Suprapubic skin (tissue), 4 donors: ENCODE data around the gene TM9SF2. TPM values are rescaled to one million over a fixed set of nuclear protein-coding genes. Genes with fewer than 3 reads are reported as not detected.

Source experiments
- DNase-seq, 2 donors: peaks; one replicate each; pipeline ENCODE4 v3.0.0-alpha.2; 2019; ENCODE audit warnings: low spot score in 2 of 2
- H3K27ac ChIP-seq: fragments of 200-600 bp; sonication (generic); one replicate; pipeline ENCODE4 v1.5.1; 2019
- H3K27me3 ChIP-seq: fragments of 200-600 bp; sonication (generic); one replicate; pipeline ENCODE4 v1.5.1; 2019
- H3K36me3 ChIP-seq: fragments of 200-600 bp; sonication (generic); one replicate; pipeline ENCODE4 v1.5.1; 2019
- H3K4me1 ChIP-seq: fragments of 200-600 bp; sonication (generic); one replicate; pipeline ENCODE4 v1.5.1; 2019
- H3K4me3 ChIP-seq: fragments of 200-600 bp; sonication (generic); one replicate; pipeline ENCODE4 v1.5.1; 2019; ENCODE audit warnings: mild to moderate bottlenecking
- H3K9me3 ChIP-seq: fragments of 200-600 bp; sonication (generic); one replicate; pipeline ENCODE4 v1.5.1; 2019
- EP300 ChIP-seq: sonication (generic); formaldehyde crosslinking; IDR thresholded peaks from one replicate; pipeline ENCODE4 v1.6.1; 2017; ENCODE audit warnings: antibody characterized with exemption
- POLR2A ChIP-seq, 2 donors: fragments of 450-650 bp; IDR thresholded peaks; one replicate each; pipeline ENCODE4 v1.6.1; 2017; ENCODE audit warnings: antibody characterized with exemption in 2 of 2, mild to moderate bottlenecking in 2 of 2, moderate library complexity in 2 of 2
- POLR2AphosphoS5 ChIP-seq, 3 donors: sonication (generic); formaldehyde crosslinking; IDR thresholded peaks; one replicate each; pipeline ENCODE4 v1.6.1; 2017; ENCODE audit warnings: antibody characterized with exemption in 3 of 3
- WGBS: methylation state at CpG from one replicate; pipeline ENCODE4 v1.1.5; 2018; 5-methylcytosine and 5-hydroxymethylcytosine counted together
- total RNA-seq, 4 donors: library from RNA; depleted of rRNA; stranded (reverse); fragments of >200 nt; gene quantifications; one replicate each; pipeline ENCODE4 v1.1.0, GENCODE V29; 2016
- TF ChIP-seq, protein P1 (sequence below), 2 donors: fragments of 200-600 bp in 1 of 2; fragments of 450-650 bp in 1 of 2; sonication (generic) in 1 of 2; IDR thresholded peaks; one replicate each; pipeline ENCODE4 v1.5.1; 2016 to 2019; ENCODE audit warnings: antibody characterized with exemption in 2 of 2, mild to moderate bottlenecking in 1 of 2, moderate library complexity in 1 of 2

The TM9SF2 gene
- total RNA-seq, 4 donors from 2014 or later, result 64.2 to 108 (median 91.4) TPM

DNA sequence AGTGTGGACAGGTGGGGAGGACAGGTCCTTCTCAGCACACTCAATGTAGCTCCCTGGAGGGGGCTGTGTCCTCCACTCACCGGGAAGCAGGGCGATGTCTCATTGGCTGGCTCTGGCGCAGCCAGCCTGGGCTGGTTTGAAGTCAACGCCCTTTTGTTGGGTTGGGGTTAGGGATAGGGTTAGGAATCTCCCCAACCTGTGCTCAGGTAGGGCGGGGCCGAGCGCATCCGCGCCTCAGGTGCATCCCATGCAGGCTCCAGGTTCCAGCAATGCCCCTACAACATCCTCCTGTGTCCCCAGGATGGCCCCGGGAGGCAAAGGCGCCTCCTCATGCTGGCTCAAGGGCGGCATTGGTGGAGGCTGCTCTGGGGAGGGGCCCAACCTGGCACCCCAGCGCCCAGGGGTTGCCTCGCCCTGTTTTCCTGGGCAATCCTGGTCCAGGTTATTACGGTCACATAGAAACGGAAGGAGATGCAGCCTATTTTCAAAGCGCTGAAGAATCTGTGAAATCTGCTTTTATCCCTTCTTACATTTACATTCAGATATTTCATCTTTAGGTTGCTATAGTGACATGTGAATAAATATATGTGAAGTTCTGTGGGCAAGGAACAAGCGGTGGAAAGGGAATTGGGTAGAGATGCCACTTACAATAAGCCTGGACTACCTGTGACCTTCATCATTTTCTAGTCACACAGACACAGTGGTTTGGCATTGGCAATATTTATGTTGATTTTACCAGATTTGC lies 74.3 kb downstream of the TM9SF2 start:
- no peak overlapping the region for H3K27ac ChIP-seq
- no peaks in the 10 kb centered on the region for H3K4me1 ChIP-seq
- no peak for DNase-seq
- H3K27me3 ChIP-seq, result peaks cover 3% of the 10 kb centered on the region
- 68% methylated on average over 17 of the region's 18 CpGs for WGBS
- no peaks in the 10 kb centered on the region for H3K36me3 ChIP-seq
- no peaks in the 10 kb centered on the region for H3K9me3 ChIP-seq
- H3K4me3 ChIP-seq, result no peak overlapping the region
- TF ChIP-seq EP300 (no peak), POLR2AphosphoS5 (IDR thresholded peaks at IDR 0.05) (no peak), POLR2A (IDR thresholded peaks at IDR 0.05) (no peak)
- TF ChIP-seq, protein P1, sequence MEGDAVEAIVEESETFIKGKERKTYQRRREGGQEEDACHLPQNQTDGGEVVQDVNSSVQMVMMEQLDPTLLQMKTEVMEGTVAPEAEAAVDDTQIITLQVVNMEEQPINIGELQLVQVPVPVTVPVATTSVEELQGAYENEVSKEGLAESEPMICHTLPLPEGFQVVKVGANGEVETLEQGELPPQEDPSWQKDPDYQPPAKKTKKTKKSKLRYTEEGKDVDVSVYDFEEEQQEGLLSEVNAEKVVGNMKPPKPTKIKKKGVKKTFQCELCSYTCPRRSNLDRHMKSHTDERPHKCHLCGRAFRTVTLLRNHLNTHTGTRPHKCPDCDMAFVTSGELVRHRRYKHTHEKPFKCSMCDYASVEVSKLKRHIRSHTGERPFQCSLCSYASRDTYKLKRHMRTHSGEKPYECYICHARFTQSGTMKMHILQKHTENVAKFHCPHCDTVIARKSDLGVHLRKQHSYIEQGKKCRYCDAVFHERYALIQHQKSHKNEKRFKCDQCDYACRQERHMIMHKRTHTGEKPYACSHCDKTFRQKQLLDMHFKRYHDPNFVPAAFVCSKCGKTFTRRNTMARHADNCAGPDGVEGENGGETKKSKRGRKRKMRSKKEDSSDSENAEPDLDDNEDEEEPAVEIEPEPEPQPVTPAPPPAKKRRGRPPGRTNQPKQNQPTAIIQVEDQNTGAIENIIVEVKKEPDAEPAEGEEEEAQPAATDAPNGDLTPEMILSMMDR (IDR thresholded peaks at IDR 0.05), result no peak

DNA sequence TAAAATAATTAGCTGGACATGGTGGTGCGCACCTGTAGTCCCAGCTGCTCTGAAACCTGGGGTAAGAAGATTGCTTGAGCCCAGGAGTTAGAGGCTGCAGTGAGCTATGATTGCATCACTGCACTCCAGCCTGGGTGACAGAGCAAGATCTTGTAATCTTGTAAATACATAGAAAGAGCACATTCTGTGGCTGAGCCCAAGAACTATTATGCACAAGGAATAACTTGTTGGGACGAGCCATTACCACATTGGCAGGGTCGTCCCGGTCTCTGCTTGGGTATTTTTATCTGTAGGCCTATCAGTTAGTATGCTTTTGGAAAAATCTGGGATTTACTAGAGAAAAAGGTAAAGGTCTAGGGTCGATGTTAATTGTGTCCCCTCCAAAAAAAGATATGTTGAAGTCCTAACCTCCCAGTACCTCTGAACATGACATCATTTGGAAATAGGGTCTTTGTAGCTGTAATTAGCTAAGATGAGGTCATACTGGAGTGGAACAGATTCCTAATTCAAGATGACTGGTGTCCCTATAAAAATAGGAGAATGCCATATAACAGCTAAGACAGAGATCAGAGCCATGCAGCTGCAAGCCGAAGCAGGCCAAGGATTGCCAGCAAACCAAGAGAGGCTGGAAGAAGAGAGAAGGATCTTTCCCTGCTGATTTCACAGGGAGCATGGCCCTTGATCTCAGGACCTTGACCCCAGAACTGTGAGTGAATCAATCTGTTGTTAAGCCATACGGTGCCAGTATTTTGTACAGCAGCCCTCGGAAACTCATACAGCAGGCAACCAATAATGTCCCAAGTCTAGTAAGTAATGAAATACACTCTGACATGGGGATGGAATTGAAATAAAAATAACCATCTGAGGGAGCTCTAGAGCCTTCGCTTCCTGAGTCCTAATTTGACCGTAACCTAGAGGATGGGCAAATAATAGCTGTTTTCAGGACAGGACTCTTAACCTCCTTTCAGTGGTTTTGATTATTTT lies 77.0 kb downstream of the TM9SF2 start:
- Histone ChIP-seq H3K4me3 (no peak overlapping the region), H3K4me1 (no peaks in the 10 kb centered on the region), H3K9me3 (no peaks in the 10 kb centered on the region), H3K27ac (no peak overlapping the region), H3K36me3 (no peaks in the 10 kb centered on the region), H3K27me3 (peaks cover 3% of the 10 kb centered on the region)
- DNase-seq, result no peak
- WGBS, result 81% methylated on average over 10 of the region's 10 CpGs
- TF ChIP-seq POLR2AphosphoS5 (IDR thresholded peaks at IDR 0.05) (no peak), POLR2A (IDR thresholded peaks at IDR 0.05) (no peak), EP300 (no peak)
- TF ChIP-seq, protein P1 (IDR thresholded peaks at IDR 0.05), result no peak

DNA sequence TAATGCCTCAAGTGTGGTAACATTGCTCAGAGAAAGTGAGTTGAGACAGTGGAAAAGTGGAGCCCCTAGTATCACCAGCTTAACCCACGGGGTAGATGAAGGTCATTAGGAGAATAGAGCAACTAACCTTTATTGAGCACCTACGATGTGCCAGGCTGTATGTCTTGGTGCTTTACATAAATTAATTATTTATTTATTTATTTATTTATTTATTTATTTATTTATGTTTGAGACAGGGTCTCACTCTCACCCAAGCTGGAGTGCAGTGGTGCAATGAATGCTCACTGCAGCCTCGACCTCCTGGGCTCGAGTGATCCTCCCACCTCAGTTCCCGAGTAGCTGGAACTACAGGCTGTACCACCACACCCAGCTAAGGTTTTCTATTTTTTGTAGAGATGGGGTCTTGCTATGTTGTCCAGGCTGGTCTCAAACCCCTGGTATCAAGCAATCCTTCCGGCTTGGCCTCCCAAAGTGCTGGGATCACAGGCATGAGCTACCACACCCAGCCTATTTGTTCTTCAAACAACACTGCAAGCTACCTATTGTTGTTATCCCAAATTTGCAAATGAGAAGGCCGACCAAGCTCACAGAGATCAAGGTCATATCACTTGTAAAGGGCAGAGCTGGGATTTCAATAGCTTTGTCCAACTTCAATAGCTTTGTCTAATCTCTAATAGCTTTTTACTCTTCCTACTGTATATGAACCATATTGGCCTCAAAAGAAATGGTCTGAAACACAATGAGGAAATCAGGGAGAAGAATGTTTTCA lies 79.4 kb downstream of the TM9SF2 start:
- H3K27me3 ChIP-seq, result no peaks in the 10 kb centered on the region
- no peak overlapping the region for H3K27ac ChIP-seq
- DNase-seq, result no peak
- no peak overlapping the region for H3K4me3 ChIP-seq
- TF ChIP-seq POLR2AphosphoS5 (IDR thresholded peaks at IDR 0.05) (no peak), EP300 (no peak), POLR2A (IDR thresholded peaks at IDR 0.05) (no peak)
- TF ChIP-seq, protein P1 (IDR thresholded peaks at IDR 0.05), result no peak
- H3K4me1 ChIP-seq, result no peaks in the 10 kb centered on the region
- no peaks in the 10 kb centered on the region for H3K36me3 ChIP-seq
- WGBS, result 94% methylated on average over 7 of the region's 7 CpGs
- H3K9me3 ChIP-seq, result no peaks in the 10 kb centered on the region

DNA sequence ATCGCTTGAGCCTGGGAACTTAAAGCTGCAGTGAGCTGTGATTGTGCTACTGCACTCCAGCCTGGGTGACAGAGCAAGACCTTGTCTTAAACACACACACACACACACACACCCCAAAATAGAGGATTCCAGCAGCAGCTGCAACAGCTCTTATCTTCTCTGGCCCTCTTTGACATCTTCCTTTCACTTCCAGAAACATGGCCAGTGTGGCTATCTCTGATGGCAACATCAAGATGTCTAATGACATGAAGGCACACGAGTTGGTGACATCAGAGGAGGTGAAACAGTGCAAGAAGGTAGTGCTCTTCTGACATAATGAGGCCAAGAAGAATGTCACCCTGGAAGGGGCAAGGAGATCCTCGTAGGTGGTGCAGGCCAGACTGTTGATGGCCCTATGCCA lies 81.2 kb downstream of the TM9SF2 start:
- DNase-seq, result no peak
- 87% methylated on average over 2 of the region's 3 CpGs for WGBS
- TF ChIP-seq POLR2A (IDR thresholded peaks at IDR 0.05) (no peak), POLR2AphosphoS5 (IDR thresholded peaks at IDR 0.05) (no peak), EP300 (no peak)
- TF ChIP-seq, protein P1 (IDR thresholded peaks at IDR 0.05), result no peak
- Histone ChIP-seq H3K27me3 (no peaks in the 10 kb centered on the region), H3K4me3 (no peak overlapping the region), H3K27ac (no peak overlapping the region), H3K9me3 (no peaks in the 10 kb centered on the region), H3K36me3 (no peaks in the 10 kb centered on the region), H3K4me1 (no peaks in the 10 kb centered on the region)
